GM21576 (cell line): ENCODE data around the gene CACHD1.

Experiments
- ATAC-seq: cut with Tn5 transposase; IDR thresholded peaks from one replicate; pipeline ENCODE4 v1.9.1; 2021; ENCODE audit warnings: mild to moderate bottlenecking, moderate library complexity; ENCODE audit not compliant: unreplicated experiment

CACHD1 gene

DNA sequence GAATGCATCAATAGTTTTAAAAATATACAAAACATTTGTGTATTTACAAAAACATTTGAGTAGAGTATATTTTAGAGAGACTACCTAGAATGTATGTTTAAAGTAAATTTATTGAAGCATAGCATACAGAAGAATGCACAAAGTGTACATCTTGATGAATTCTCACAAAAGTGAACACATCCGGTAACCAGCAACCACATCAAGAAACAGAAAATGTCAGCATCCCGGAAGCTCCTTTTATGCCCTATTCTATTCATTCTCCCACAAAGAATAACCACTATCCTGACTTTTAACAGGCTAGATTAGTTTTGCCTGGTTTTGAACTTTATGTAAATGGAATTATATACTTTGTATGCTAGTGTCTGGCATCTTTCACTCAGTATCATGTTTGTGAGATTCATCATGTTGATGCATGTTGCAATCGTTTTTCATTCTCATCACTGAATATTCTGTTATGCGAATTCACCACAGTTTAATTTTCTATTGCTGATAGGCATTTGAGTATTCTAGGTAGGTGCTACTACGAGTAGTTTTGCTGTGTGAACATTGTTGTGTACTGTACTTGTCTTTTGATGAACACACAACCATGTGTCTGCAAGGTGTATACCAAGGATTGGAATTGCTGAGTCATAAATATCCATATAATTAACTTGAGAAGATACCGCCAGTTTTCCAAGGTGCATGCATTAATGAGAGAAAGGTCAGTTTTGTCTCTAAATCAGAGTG lies 75.4 kb downstream of the CACHD1 start:
- ATAC-seq: no peak

DNA sequence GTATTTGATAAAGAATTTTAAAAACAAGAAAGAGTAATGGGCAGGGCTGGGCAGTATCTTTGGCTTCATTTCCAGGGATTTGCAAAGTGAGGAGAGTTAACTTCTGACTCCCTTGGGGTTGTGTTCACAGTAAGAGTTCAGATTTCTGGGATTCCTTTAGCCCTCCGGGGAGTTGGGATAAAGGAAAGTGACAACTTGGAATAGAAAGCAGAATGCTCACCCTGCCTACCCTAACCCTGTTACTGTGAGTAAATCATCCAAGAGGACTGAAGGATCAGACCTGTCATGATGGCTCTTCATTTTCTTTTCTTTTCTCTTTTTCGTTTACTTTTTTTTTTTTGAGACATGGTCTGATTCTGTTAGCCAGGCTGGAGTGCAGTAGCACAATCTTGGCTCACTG lies 76.1 kb downstream of the CACHD1 start:
- no peak for ATAC-seq

DNA sequence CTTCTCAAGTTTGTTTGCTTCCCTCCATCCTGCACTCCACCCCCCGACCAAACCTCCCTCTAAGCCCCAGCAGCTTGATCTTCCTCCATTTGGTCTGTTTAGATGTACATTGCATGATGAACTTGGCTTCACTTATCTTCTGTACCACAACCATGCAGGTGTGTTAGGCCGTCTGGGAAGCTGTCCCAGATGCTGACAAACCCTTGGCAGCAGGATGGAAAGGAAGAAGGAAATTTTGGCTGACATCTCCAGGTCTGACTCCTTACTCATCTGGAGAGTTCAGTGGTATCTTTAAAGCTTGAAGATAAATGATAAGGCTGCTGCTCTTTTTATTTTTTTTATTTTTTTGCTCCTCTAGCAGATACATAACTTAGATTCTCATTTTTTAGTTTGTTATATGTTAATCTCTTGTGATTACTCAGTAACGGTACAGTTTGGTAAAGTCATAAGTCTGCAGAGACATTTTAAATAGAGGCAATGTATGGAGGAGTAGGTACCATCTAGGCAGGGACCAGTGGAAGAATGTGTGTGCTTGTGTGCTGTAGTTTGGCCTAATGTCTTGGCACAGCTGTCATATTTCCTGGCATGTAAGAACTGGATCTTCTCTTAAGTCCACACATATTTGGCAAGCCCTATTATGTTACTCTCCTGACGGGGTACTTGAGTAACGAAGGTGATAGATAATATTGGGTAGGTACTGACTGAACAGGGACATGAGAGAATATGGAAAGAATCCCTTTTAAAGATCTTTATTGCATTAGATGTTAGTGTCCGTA lies 79.7 kb downstream of the CACHD1 start:
- ATAC-seq: no peak

DNA sequence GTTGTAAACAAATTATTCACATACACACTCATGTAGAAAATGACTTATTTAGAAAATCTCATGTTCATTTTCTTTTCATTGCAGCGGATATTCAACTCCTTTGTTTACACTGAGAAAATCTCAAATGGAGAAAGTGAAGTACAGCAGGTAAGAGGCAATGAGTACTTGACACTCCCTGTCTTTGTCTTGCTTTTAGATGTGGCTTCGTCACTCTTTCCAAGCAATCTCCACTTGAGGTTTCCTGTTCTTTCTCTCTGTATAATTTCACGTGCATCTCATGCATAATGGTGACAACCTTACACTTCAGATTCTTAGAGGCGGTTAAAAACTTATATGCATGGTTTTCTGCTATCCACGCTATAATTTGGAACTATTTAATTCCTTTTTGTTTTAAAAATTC lies 80.6 kb downstream of the CACHD1 start:
- ATAC-seq: no peak

DNA sequence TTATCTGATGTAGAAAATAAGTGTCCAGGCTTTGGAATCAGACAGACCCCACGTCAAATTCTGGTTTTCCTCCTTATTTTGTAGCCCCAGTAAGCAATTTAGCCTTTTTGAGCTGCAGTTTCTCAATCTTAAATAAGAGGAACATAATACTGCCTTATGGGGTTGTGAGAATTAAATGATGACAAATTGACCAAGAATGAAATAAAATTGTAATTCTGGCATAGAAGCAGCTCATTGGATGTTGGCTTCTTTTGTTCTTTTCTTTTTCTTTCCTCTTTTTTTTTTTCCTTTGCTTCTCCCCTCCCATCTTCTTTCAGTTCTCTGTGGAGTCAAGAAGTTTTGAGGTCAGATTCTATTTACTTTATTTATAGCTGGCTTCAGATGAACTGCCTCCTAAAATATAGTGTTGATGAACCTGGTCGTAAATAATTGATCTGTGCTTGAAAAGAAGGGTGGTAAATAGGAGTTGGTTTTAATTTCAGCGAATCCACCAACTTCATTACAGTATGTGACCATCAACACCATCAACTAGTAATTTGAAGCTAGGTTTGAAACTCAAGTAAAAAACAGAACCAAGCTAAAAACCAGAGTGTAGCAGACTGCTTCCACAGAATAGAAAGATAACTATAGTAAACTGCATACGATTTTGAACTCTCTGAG lies 81.1 kb downstream of the CACHD1 start:
- no peak for ATAC-seq

DNA sequence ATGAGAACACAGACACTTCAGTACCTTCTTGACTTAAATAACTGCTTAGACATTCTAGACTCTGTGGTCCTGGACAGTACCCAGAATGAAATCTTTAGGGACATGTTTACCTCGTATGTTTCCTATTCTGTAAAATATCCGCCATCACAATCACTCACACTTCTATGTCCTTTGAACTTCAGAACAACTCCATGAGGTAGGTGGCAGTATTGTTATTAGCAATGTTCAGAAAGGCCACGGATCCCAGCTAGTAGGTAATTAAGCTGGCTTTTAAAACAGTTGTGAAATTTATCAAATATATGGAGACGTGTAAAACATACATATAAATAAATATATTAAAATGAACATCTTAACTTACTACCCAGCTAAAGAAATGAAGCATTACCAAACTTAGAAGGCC lies 83.4 kb downstream of the CACHD1 start:
- ATAC-seq: no peak

DNA sequence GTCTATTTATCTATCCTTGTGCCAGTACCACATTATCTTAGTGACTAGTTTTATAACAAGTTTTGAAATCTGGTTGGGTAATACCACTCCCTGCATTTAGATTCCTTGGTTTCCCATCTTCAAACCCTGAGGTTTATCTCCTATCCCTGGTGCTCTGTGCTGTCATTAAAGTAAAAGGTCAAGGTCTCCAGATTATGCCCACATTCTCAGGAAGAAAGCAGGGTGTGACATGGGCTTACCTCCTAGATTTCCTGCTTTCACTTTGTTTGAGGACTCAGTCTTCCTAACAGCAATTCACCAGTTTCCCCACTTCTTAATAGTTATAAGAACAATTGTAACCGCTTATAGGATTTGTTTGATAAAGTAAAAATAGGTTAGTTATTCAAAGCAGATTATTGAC lies 86.0 kb downstream of the CACHD1 start:
- no peak for ATAC-seq

DNA sequence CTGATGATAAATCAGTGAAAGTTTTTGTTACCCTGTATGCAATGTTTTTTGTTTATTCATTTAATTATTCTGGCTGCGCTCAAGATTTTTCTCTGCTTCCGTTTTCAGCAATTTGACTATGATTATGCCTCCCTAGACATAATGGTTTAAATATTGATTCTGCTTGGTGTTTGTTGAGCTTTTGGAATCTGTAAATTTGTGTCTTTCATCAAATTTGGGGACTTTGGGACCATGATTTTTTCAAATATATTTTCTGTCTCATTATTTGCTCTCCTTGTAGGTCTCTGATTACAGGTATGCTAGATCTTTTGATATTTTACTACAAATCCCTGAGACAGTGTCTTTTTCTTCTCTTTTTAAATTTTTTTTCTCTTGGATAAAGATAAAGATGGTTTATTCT lies 92.1 kb downstream of the CACHD1 start:
- ATAC-seq: no peak

DNA sequence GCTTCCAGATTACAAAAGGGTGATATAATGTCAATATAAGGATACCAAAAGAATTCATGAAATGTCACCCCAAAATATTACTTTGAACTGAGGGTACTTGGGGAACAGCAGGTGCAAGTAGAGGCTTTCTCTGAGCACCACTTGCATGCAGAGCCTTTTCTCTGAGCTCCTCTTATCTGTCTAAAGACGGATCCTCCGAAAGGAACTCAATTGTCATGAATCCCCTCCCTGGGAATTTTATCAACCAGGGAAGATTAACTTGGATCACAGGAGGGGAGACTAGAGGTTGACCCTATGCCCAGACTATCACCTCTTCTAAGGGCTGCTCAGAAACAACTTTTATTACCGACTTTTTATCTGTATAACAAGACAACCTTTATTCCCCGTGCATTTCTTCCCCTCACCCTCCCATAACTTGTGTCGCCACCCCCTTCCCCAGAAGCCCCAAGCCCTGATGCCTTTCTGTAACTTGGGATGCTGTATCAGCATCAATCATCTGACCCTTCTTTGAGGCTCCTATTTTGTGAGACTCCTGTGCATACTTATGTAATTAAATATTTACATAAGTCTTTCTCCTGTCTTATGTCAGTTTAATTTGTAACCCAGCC lies 94.1 kb downstream of the CACHD1 start:
- ATAC-seq: no peak

DNA sequence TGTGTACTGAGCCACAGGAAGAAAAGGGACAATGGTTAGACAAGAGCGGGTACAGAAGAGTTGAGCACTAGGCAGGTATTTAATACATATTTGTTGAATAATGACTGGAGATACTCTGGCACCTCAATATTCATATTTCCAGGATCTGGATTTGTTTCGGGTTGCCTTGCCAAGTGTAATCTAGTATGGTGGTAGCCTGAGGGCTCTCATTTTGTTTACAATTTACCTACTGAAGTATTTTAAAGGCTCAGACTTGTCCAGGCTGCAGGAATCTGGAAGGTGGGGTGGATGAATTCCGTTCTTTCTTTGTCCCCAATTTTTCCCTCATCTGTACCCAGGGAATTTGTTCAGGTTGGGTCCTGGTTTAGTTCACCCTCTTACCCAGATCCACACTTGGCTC lies 95.0 kb downstream of the CACHD1 start:
- no peak for ATAC-seq

DNA sequence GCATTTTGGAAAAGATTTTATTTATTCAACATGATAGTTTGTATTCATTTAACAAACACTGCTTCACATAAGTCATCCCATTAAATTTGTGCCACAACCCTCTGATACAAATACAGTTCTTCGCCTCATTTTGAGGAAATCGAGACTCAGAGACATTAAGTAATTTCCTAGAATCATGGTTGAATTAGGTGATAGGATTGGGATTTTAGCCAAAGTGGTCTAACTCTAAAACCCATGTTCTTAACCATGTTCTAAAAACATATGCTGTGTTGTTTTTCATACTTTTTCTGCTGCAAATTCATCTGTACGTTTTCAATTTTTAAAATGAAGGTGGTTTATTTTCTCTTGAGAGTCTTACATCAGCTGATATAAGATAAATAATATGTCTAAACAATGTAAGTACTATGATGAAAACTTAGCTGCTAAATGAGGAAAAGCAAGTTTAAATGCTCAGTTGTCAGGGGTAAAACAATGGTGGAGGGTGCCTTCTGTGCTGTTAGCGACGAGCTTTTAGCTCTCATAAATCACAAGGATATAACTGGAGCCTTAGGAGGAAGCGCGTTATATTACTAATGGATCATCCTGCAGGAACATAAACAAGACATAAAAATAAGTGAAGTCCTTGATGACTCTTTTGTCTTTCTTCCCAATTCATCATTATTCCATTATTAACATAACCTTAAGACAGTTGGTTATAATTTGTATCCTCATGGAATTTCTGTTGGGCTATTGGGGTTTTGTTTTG lies 97.7 kb downstream of the CACHD1 start:
- ATAC-seq: no peak

DNA sequence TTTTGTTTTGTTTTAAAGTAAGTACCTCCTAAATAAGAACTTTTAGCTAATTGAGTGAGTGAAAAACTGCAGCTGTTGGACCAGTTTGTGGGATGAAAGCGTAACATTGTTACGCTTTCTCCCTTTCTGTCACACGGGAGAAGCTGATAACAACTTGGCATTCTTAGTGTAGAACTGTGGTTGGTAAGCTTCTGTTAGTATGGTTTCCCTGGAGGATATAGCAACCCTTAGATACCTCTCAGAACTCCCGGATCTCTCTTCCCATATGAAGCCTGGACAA lies 98.2 kb downstream of the CACHD1 start:
- no peak for ATAC-seq

DNA sequence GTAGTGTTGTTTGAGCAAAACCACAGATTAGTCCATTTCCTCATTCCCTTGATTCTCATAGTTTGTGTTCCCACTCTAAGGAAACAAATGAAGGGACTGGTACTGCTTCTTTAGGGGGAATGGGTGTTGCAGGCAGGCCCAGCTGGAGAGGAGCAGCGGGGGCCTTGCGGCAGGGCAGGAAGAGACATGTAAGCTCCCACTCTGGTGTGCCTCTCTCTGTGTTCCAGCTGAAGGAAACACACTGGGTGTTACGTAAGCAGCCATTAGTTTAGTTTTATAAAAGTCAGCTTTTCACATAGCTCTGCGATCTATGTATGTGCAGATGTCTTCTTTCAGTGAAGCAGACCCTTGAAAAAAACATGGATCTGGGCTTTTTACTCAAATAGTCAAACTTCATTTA lies 99.5 kb downstream of the CACHD1 start:
- ATAC-seq: no peak

DNA sequence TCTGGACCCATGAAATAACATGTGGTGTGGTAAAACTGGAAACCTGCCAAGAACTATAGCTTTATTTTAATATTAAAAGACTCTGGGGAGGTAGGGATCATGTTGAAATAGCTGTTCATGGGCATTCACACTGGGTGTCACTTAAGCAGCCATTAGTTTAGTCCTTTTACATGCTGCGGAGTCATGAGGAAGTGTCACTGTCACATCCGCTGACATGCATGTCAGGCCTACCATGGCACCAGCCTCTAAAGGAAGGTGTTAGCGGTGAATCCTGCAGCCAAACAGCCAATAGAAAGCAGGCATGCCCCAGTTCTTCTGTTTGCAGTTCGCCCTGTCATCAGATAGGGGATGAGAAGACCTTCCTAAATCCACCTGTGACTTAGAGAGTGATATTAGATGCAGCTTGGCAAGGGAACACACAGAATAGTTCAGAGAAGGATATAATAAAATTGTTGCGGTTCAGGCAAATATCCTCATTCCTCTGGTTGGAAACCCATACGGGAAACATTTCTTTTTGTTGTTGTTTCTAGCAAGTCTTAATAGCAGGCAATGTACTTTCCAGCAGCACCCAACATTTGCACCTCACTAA lies 100.4 kb downstream of the CACHD1 start:
- ATAC-seq: no peak

DNA sequence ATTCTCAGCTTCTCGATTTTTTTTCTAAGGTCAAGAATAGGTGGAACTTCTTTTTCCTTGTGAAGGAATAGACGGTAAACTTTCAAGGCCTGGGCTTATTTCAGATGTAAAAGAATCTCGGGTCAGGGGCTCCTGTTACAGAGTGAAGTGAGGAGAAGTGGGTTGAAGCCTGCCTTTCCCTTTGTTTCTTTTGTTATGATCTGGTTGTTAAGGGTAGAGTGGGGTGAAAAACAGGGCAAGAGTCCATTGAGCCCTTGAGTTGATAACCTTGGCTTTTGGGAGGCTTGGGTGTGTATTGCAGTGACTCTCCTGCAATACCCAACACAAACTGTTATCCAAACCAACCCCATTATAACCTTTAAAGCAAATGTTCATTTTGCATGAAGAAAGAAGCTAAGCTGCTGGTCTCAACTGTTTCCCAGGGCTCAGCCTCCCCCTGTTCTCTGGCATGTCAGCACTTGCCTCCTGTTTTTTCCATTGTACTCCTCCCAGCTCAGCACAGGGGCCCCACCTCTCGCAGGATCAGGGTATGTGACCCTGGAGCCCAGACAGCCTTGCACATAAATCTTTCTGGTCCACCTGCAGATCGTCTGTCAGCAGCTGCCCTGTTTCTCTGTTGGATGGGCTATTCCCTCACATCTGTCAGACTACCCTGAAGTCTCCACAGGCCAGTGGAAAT lies 102.4 kb downstream of the CACHD1 start:
- ATAC-seq: no peak

DNA sequence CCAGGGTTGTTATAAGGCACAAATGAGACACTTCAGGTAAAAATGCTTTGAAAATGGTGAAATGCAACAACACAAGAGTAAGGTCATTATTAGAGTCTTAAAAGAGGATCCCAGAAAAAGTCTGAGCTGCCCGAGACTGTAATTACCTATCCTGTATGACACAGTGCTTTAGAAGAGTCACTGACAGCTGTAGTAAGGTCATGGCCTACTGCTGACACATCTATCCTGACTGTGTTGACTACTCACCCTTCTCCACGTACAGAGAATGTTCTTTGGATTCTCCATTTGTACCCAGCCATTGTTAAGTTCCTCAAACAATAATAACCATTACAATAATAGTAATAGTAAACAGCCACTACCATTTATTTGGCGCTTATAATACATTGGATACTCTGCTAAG lies 104.4 kb downstream of the CACHD1 start:
- ATAC-seq: no peak

DNA sequence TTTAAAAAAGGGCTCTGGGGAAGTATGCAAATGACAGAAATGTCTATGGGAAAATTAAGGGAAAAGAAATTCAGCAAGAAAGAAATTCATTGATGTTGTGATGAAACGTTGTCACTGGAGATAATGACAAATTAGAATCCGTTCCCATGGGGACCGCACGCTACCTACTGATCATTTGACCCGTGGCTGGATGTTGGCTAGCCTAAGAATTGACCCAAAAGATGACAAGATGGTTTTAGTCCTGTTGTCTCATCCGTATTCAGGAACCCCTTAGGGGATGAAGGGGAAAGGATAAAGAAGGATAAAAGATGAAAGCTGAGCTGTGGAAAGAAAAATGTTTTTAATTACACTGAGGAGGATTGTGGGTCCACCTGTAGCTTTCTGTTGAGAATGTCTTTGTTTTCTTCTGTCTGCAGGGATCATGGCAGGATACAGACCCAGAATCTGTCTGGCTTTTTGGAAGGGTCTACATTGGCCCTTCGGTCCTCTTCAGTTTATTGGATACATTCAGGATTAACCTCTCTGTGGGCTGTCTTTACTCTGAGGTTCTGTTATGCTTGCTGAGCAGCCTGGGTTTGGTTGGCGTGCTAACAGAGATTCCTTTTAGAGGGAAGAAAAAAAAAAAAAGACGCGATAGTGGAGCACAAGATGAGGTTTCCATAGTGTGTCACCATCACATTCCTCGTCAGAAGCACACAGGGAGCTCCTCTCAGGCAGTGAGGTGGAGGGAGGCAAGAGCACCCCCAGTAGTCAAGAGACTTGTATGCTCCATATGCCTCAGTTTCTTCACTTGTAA lies 106.2 kb downstream of the CACHD1 start:
- no peak for ATAC-seq

DNA sequence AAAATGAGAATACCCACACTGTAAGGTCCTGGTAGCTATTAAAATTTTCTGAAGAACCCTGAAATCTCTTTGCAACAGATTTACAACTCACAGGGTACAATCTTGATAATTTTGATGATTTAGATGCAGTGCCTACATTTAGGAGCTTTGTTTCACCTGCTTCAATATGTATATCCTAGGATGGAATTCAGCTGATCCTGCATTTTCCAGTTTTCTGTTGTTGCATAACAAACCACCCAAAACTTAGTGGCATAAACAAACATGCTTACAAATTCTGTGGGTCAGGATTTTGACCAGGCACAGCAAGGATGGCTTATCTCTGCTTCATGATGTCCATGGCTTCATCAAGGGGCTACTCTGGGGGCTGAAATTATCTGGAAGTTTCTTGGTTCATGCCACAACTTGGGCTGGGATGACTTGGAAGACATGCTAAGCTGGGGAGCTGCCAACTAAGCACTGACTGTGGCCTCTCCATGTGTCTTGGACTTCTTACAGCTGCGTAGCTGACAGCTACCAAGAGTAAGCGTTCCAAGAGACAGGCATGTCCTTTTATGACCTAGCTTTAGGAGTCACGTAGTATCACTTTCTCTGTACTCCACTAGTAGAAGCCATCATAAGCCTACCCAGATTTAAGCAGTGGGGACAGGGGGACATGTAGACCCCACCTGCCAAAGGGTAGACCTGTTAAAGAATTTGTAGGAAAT lies 108.5 kb downstream of the CACHD1 start:
- no peak for ATAC-seq

DNA sequence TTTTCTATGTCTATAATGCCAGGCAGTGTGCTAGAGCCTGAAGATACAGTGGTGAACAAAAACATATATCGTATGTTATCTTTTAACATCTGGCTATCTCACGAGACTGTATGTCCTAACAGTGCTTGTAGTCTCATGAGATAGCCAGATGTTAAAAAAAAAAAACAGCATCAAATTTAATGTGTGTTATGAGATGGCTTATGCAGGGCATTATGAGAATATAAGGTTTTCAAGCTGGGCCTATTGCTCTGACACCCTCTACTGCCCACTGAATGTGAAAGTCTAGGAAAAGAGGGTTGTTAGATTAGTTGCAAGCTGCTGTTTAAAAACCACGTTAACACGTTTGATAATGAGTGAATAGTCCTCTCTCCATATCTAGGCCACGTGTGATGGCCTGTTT lies 109.8 kb downstream of the CACHD1 start:
- no peak for ATAC-seq
